MM.1S (cell line): ENCODE data around the gene DNAAF5.

Source experiments
- DNase-seq: peaks from one replicate; pipeline ENCODE4 v3.0.0-alpha.2; 2015
- H2AFZ ChIP-seq: fragments of 300-600 bp; sonication (generic); 2 replicates; pipeline ENCODE4 v1.6.0; 2016; ENCODE audit warnings: antibody characterized with exemption, low read length
- H3F3A ChIP-seq: fragments of 300-600 bp; sonication (generic); 2 replicates; pipeline ENCODE4 v1.6.1; 2016; ENCODE audit warnings: mild to moderate bottlenecking, antibody characterized with exemption, low read length, moderate library complexity, mixed read lengths; ENCODE audit not compliant: insufficient read depth
- H3K27ac ChIP-seq: fragments of 300-600 bp; sonication (generic); 2 replicates; pipeline ENCODE4 v1.5.1; 2016; ENCODE audit warnings: mild to moderate bottlenecking, low read length
- H3K27me3 ChIP-seq: fragments of 300-600 bp; sonication (generic); replicated peaks from 2 replicates; pipeline ENCODE4 v1.6.0; 2016; ENCODE audit warnings: low read length; ENCODE audit not compliant: insufficient read depth
- H3K36me3 ChIP-seq: fragments of 300-600 bp; sonication (generic); replicated peaks from 2 replicates; pipeline ENCODE4 v1.6.1; 2016; ENCODE audit warnings: mild to moderate bottlenecking, low read length, mixed read lengths; ENCODE audit not compliant: insufficient read depth
- H3K4me1 ChIP-seq: fragments of 300-600 bp; sonication (generic); 2 replicates; pipeline ENCODE4 v1.6.1; 2016; ENCODE audit warnings: low read length, mixed read lengths
- H3K4me2 ChIP-seq: fragments of 300-600 bp; sonication (generic); 2 replicates; pipeline ENCODE4 v1.6.0; 2016; ENCODE audit warnings: low read depth, low read length
- H3K4me3 ChIP-seq: fragments of 300-600 bp; sonication (generic); 2 replicates; pipeline ENCODE4 v1.5.1; 2016; ENCODE audit warnings: low read length, mixed read lengths
- H3K79me2 ChIP-seq: fragments of 300-600 bp; sonication (generic); 2 replicates; pipeline ENCODE4 v1.6.1; 2016; ENCODE audit warnings: mixed run types, low read length, mixed read lengths
- H3K9ac ChIP-seq: fragments of 300-600 bp; sonication (generic); 2 replicates; pipeline ENCODE4 v1.6.1; 2016; ENCODE audit warnings: low read length, mixed read lengths
- H3K9me2 ChIP-seq: fragments of 300-600 bp; sonication (generic); replicated peaks from 2 replicates; pipeline ENCODE4 v1.6.1; 2016; ENCODE audit warnings: mild to moderate bottlenecking, low read length, mixed read lengths; ENCODE audit not compliant: insufficient read depth
- H3K9me3 ChIP-seq: fragments of 300-600 bp; sonication (generic); replicated peaks from 2 replicates; pipeline ENCODE4 v1.6.1; 2016; ENCODE audit warnings: mild to moderate bottlenecking, low read length, mixed read lengths; ENCODE audit not compliant: insufficient read depth
- H4K20me1 ChIP-seq: fragments of 300-600 bp; sonication (generic); 2 replicates; pipeline ENCODE4 v1.6.1; 2016; ENCODE audit warnings: mild to moderate bottlenecking, low read length, moderate library complexity, mixed read lengths; ENCODE audit not compliant: insufficient read depth
- EZH2 ChIP-seq: fragments of 300-600 bp; sonication (generic); optimal IDR thresholded peaks from 2 replicates; pipeline ENCODE3; 2017; ENCODE audit warnings: low read depth, mild to moderate bottlenecking, antibody characterized with exemption, low read length, mixed read lengths
- EZH2phosphoT487 ChIP-seq: fragments of 300-600 bp; sonication (generic); IDR thresholded peaks from 2 replicates; pipeline ENCODE4 v1.6.1; 2018; ENCODE audit warnings: antibody characterized with exemption, low read length
- TF ChIP-seq, protein P1 (sequence below): fragments of 300-600 bp; sonication (generic); IDR thresholded peaks from 2 replicates; pipeline ENCODE4 v1.5.1; 2016; ENCODE audit warnings: antibody characterized with exemption, low read length, mixed read lengths

Gene DNAAF5

DNA sequence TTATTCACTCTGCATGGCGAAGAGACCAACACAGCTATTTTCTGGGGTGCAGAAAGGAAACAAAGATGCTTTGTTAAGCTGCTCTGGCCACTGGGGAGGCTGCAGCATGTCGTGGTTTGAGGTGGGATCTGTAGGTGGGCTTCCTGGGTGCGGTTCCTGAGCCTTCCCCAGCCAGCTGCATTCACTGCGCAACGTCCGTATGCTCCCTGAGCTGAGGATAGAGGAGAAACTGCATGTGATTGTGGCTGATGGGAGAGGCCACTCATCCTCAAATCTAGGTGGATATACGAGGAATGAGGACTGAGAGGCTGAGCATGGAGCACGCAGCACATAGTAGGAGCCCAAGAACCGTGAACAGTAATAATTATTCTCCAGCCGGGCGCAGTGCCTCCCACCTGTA lies 9.9 kb upstream of the DNAAF5 start:
- H3K4me3 ChIP-seq, result no peak overlapping the region
- TF ChIP-seq EZH2phosphoT487 (no peak), EZH2 (no peak)
- TF ChIP-seq, protein P1, sequence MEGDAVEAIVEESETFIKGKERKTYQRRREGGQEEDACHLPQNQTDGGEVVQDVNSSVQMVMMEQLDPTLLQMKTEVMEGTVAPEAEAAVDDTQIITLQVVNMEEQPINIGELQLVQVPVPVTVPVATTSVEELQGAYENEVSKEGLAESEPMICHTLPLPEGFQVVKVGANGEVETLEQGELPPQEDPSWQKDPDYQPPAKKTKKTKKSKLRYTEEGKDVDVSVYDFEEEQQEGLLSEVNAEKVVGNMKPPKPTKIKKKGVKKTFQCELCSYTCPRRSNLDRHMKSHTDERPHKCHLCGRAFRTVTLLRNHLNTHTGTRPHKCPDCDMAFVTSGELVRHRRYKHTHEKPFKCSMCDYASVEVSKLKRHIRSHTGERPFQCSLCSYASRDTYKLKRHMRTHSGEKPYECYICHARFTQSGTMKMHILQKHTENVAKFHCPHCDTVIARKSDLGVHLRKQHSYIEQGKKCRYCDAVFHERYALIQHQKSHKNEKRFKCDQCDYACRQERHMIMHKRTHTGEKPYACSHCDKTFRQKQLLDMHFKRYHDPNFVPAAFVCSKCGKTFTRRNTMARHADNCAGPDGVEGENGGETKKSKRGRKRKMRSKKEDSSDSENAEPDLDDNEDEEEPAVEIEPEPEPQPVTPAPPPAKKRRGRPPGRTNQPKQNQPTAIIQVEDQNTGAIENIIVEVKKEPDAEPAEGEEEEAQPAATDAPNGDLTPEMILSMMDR, result no peak
- H3K9ac ChIP-seq, result no peak overlapping the region
- no peak overlapping the region for H2AFZ ChIP-seq
- no peaks in the 10 kb centered on the region for H3K27me3 ChIP-seq
- DNase-seq, result no peak
- H3F3A ChIP-seq, result no peaks in the 10 kb centered on the region
- no peaks in the 10 kb centered on the region for H3K9me3 ChIP-seq
- H3K9me2 ChIP-seq, result no peaks in the 10 kb centered on the region
- H4K20me1 ChIP-seq, result no peaks in the 10 kb centered on the region
- H3K4me1 ChIP-seq, result no peaks in the 10 kb centered on the region
- H3K79me2 ChIP-seq, result no peaks in the 10 kb centered on the region
- no peak overlapping the region for H3K4me2 ChIP-seq
- no peaks in the 10 kb centered on the region for H3K36me3 ChIP-seq
- H3K27ac ChIP-seq, result no peak overlapping the region

DNA sequence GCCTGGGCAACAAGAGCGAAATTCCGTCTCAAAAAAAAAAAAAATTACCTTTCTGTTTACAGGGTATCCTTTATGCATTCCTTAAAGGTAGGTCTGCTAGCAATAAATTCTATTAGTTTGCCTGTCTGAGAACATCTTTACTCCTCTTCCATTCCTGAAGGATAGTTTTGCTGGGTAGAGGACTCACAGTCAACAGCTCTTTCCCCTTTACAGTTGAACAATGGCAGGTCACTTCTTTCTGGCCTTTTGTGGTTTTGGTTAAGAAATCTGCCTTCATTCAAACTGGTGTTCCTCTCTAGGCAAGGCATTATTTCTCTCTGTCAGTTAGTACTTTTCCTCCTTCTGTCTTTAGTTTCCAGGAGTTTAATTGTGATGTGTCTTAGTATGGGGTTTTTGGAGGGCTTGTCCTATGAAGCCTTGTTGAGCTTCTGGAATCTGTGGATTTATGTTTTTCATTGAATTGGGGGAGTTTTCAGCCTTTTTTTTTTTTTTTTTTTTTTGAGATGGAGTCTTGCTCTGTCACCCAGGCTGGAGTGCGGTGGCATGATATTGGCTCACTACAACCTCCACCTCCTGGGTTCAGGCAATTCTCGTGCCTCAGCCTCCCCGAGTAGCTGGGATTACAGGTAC lies 4.8 kb upstream of the DNAAF5 start:
- H3K27ac ChIP-seq, result no peak overlapping the region
- H3K4me3 ChIP-seq, result no peak overlapping the region
- no peak overlapping the region for H2AFZ ChIP-seq
- no peak overlapping the region for H3K4me2 ChIP-seq
- no peaks in the 10 kb centered on the region for H3K9me2 ChIP-seq
- H3K79me2 ChIP-seq, result peaks cover 17% of the 10 kb centered on the region; the same call in 1 of the 2 replicates
- TF ChIP-seq EZH2, result no peak
- TF ChIP-seq, protein P1, result no peak
- no peaks in the 10 kb centered on the region for H3F3A ChIP-seq
- no peak for DNase-seq
- no peaks in the 10 kb centered on the region for H4K20me1 ChIP-seq
- H3K9ac ChIP-seq, result no peak overlapping the region
- H3K36me3 ChIP-seq, result peaks cover 9% of the 10 kb centered on the region; the same call in 1 of the 2 replicates
- no peaks in the 10 kb centered on the region for H3K9me3 ChIP-seq
- peaks cover 6% of the 10 kb centered on the region for H3K4me1 ChIP-seq
- H3K27me3 ChIP-seq, result no peaks in the 10 kb centered on the region

DNA sequence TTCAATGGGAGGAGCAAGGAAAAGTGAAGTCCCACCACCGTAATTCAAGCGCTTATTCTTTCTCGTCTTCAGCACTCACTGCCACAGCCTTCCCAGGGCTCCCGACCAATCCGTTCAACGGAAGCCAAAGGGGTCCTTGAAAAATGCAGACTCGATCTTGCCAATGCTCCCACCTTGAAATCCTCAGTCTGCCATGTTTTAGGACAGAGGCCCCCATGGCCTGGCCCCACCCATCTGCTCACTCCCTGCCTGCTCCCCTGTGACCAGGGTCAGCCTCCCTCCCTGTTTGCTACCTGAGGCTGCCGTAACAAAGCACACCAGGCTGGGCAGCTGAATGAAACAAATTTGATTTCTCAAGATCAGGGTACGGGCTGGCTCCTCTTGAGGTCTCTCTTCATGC lies 3.0 kb upstream of the DNAAF5 start:
- Histone ChIP-seq H4K20me1 (no peaks in the 10 kb centered on the region), H3K27me3 (no peaks in the 10 kb centered on the region), H2AFZ (no peak overlapping the region), H3K79me2 (peaks cover 26% of the 10 kb centered on the region), H3K9ac (no peak overlapping the region), H3K9me2 (no peaks in the 10 kb centered on the region), H3K27ac (no peak overlapping the region), H3K9me3 (no peaks in the 10 kb centered on the region), H3K36me3 (peaks cover 9% of the 10 kb centered on the region; the same call in 1 of the 2 replicates), H3F3A (no peaks in the 10 kb centered on the region), H3K4me2 (no peak overlapping the region), H3K4me3 (no peak overlapping the region), H3K4me1 (peaks cover 11% of the 10 kb centered on the region)
- TF ChIP-seq EZH2 (no peak), EZH2phosphoT487 (no peak)
- TF ChIP-seq, protein P1, result no peak
- no peak for DNase-seq
